Measurements from ENCODE around the gene VCL.

DNA sequence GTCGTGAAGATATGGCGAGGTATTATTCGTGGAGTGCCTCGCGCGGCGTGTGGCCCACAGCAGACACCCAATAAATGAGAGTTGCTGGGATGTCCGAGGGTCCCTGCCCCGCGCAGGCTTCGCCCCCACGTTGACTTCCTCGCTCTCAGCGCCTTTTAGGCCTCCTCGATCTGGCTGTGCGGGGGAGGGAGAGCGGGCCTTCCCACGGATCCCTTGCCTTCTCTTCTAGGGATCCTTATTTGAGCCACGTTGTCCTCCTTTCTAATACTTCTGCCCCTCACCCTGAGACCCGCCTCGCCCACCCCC is 660 bp downstream of the VCL start:
- TF ChIP-seq POLR2A (IDR thresholded peaks at IDR 0.05), result no peak
- TF ChIP-seq, protein P1, sequence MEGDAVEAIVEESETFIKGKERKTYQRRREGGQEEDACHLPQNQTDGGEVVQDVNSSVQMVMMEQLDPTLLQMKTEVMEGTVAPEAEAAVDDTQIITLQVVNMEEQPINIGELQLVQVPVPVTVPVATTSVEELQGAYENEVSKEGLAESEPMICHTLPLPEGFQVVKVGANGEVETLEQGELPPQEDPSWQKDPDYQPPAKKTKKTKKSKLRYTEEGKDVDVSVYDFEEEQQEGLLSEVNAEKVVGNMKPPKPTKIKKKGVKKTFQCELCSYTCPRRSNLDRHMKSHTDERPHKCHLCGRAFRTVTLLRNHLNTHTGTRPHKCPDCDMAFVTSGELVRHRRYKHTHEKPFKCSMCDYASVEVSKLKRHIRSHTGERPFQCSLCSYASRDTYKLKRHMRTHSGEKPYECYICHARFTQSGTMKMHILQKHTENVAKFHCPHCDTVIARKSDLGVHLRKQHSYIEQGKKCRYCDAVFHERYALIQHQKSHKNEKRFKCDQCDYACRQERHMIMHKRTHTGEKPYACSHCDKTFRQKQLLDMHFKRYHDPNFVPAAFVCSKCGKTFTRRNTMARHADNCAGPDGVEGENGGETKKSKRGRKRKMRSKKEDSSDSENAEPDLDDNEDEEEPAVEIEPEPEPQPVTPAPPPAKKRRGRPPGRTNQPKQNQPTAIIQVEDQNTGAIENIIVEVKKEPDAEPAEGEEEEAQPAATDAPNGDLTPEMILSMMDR (IDR thresholded peaks at IDR 0.05), result no peak

All from transverse colon (tissue), 3 donors.